HT-29 (cell line): ENCODE measurements around the gene C18orf32. TPM values are rescaled to one million over a fixed set of nuclear protein-coding genes. Genes with fewer than 3 reads are reported as not detected.
"Not testable (repeated sequence)": the region's sequence is repeated elsewhere in the genome, so short reads cannot be mapped to it uniquely, and the experiment has no call there.

Source experiments
- DNase-seq: peaks from one replicate; pipeline ENCODE4 v3.0.0-alpha.2; 2015; ENCODE audit warnings: low spot score
- total RNA-seq: library from RNA; depleted of rRNA; stranded (reverse); fragments of >200 nt; shearing (Covaris generic); gene quantifications from 2 replicates; pipeline ENCODE4 v1.2.3, GENCODE V29; 2014

The C18orf32 gene
- total RNA-seq, 1 experiment from 2014 or later = 7.1 TPM

DNA sequence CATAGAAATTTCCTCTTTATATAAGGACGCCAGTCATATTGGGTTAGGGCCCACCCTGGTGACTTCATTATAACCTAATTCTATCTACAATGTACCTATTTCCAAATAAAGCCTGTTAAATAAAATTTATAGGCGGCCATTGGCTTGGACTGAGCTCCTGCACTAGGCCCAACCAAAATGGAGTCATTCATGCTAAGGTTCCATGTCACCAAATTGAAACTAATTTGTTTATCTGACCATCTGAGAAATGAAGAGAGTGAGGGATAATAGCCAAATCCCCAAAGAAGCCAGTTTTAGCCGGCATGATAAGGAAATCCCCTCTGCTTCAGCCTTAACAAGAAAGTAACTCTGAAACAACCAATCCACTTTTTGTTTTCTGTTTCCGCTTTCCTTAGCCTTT, 19.4 kb downstream of the C18orf32 start:
- DNase-seq = no peak

DNA sequence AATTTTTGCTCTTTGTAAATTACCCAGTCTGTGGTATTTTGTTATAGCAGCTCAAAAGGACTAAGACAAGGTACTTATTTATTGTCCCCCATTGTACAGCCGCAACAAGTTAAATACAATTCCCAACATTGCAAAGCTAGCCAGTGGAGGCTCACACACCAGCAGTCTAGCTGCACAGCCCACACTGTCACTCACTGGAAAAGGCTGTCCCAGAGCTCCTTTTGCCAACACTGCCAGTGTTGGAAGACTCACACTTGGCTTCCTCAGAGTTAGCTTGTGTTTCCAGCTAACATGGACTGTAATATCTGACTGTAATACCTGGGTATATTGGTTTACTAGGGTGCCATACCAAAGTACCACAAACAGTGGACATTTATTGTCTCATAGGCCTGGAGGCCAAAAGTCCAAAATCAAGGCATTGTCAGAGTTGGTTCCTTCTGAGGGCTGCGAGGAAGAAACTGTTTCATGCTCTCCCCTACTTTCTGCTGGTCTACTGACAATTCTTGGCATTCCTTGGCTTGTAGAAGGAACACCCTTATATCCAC, 19.9 kb downstream of the C18orf32 start:
- no peak for DNase-seq

DNA sequence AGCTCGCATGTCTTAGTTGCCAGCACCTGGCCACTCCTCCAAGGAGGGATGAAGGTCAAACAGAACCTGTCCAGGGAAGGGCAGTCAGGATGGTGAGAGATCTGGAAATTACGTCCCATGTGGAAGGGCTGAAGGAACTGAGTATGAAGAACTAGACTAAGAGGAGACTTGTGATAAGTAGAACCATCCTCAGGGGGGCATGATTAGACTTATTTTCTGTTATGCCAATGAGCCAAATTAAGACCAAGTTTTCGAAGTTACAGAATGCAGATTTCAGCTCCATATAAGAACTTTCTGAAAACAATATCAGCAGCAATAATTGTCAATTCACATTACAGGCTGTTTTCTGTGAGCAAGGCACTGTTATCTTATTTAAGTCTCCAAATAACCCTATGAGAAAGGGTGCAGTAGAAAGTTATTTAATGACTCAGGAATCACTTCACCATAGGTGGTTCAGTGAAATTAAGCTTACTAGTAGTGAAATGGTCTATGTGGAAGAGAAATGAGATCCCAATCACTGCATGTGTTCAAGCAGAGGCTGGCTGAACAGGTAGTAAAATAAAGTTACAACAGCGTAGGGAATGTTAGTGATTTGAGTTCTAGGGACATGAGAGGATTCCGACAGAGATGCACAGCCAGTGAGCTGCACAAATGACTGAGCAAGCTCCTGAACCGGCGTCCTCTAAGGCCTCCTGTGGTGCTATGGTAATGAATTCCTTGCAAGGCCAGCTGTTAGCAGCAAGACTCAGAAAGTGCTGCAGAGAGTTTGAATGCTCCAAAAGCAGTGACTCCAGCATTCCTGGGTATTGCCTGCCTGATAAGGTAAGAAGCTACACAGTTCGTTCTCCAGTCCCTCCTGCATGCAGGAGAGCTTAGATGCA, 22.1 kb downstream of the C18orf32 start:
- no peak for DNase-seq

DNA sequence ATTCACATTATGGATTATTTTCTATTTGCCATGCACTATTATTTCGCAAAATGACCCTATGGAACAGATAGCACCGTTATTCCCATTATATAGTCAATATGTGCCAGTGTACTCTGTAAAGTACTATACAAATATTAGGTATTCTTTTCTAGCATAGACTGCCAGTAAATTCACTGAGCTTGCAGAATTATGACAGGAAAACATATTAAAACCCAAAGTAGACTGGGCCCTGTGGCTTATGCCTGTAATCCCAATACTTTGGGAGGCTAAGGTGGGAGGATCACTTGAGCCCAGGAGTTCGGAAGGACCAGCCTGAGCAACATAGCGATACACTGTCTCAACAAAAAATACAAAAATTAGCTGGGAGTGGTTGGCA, 25.4 kb downstream of the C18orf32 start:
- no peak for DNase-seq

DNA sequence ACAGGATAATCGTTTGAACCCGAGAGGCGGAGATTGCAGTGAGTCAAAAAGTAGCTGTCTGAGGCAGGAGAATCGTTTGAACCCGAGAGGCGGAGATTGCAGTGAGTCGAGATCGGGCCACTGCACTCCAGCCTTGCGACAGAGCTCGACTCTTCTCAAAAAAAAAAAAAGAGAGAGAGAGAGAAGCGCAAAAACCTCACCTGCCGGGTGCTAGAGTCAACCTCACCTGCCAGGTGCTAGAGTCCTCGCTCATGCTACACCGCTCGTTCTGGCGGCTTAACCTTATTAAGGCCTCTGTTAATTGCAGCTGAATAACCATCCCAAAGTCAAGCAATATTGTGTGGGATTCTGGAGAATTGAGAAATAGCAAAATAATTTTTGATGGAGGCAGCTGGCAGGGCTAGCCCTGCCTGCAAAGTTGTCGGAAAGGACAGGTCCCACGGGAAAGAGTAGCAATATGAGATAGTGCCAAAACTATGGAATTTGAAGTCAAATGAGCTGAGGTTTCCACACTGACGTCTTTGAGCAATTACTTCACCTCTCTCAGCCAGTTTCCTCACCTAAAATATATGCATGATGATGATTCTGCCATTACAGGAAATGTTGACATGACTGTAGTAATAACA, 25.9 kb downstream of the C18orf32 start:
- DNase-seq = no peak

DNA sequence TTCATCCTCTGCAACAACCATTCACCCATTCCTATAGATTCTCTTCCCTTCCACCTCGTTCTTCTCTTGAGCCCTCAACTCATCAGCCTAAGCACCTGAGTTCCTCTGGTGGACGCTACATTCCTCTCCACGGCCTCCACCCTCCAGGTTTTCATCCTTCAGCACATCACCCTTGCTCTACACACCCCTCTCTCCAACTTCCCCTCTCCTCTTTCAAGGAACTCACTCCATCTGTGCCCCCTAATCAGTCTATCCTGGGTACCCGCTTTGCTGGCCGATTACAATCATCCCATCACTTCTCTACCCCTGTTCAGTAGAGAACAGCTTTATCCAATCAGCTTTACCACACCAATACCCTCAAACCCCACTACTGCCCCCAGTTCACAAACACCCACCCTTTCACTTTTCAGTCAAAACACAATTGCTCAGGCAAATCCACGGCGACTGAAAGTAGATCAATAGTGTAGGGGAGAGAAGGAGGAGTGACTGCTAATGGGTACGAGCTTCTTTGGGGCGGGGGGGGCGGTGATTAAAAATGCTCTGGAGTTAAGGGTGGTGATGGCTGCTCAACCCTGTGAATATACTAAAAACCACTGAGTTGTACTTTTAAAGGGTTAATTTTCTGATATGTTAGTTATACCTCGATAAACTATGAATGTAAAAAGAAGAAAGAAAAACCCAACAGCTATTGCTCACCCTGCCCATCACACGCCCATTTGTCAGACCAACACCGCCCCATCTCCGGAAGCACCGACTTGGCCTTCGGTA, 27.4 kb downstream of the C18orf32 start:
- DNase-seq = no peak

DNA sequence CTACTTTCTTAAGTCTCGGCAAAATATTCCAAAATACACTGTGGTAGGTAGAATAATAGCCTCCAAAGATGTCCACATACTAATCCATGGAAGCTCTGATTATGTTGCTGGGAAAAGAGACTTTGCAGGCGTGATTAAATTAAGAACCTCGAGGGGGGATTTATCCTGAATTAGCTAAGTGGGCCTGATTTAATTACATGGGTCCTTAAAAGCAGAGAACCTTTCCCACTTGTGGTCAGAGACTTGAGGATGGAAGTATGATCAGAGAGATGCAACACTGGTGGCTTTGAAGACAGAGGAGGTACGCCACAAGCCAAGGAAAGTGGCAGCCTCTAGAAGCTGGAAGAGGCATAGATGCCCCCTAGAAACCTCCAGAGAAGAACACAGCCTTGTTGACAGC, 29.4 kb downstream of the C18orf32 start:
- no peak for DNase-seq

DNA sequence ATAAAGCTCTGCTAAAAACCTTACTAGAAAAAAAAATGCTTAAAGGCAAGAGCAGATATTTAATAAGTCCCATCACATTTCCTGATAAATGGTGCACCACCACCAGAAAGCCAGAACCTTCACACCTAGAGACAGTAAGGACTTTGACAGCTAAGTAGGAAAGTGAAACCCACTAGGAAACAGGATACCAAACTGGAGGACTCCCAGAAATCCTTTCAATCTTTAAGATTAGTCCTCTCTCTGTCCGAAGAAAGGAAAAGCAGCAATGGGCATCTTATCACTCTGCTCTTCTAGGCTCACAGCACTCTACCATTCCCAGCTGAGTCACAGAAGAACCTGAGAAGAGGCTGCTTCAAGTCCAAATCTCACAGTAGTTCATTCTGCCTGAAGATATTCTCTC, 30.2 kb downstream of the C18orf32 start:
- DNase-seq = no peak

DNA sequence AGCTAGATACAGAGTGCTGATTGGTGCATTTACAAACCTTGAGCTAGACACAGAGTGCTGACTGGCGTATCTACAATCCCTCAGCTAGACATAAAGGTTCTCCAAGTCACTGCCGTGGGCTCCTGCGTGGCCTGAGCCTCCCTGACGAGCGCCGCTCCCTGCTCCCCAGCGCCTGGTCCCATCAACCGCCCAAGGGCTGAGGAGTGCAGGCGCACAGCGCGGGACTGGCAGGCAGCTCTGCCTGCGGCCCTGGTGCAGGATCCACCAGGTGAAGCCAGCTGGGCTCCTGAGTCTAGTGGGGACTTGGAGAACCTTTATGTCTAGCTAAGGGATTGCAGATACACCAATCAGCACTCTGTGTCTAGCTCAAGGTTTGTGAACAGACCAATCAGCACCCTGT, 34.5 kb downstream of the C18orf32 start:
- not testable (repeated sequence) for DNase-seq

DNA sequence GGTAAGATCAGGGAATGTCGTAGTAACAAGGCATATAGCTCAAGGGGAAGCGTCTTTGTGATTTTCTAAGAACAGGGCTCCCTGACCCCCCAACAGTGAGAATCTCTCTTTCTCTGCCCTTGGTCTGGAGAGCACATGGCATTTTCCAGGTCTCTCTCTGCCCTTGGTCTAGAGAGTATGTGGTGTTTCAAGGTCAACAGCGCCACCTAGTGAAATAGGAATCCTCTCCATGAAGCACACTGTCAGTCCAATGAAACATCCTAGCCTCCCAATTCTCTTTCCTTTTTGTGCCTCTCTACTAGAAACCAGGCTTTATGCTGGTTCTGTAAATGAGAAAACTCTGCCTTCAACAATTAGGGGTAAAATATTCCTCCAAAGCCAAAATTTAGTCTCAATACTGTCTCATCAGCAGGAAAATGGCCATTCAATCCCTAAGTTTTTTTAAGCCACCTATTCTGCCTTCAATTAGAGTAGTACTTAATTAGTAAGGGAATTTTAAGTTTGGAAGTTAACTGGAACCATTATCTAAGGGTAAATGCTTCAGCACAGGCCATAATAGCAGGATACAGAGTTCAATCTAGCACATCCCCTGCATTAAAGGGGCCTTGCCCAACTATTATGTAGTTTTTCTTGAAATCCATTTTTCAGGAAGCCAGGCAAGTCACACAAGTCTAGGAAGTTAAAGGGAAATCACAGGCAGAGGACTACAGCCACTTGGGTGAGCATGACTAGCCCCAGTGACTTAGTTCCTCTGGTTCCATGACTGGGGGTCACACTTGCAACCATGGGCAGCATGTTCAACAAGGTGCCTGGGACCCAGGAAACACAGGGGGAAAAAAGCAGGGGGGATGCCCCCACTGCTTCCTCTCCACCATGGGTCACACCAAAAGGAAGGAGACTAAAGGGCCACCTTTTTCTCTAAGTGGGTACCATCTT, 39.0 kb downstream of the C18orf32 start:
- DNase-seq = peak; percentile 82

DNA sequence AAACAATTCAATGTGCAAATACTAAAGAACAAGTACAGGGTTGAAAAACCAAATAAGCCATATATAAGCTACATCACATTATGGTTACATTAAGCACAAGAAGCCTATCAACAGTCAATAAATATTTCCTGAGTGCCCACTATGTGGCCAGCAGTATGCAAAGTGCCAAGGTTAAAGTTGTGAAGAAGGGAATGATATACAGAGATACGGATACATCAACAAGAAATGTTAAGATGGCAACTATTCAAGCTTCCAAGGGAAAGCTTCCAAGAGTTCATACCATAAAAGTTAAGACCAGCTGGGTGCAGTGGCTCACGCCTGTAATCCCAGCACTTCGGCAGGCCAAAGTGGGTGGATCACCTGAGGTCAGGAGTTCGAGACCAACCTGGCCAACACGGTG, 40.6 kb downstream of the C18orf32 start:
- no peak for DNase-seq

DNA sequence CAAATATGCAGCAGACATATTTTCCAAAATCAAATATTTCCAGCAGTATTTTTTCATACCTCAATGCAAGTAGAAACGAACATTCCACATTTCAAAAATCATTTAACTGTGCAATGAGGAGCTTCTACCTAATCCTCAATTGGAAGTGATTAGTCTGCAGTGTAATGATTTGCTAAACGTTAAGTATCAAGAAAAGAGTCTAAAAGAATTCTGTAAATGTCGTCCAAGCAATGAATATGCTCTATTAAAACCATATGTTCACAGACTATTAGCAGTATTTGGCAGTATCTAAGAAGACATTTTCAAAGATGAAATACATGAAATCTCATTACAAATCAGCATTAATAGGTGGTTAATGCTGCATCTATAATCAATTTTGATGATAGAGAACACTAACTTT, 42.5 kb downstream of the C18orf32 start:
- DNase-seq = no peak

DNA sequence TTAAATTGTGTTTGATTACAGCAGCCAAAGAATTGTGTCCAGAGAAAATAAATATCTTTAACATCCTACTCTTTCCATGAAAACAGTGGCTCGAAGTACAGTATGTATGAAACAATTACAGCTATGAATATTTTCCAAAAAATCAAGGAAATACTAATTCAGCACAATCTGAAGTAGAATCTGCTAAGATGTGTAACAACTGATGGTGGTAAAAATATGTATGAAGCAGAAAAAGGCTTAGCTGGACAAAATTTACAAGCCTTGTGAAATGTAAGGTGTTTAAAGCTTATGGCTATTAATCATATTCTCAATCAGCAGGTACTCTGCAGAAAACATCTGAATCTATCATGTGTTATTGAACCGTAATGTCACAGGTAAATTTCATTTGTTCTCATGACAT, 43.2 kb downstream of the C18orf32 start:
- no peak for DNase-seq

DNA sequence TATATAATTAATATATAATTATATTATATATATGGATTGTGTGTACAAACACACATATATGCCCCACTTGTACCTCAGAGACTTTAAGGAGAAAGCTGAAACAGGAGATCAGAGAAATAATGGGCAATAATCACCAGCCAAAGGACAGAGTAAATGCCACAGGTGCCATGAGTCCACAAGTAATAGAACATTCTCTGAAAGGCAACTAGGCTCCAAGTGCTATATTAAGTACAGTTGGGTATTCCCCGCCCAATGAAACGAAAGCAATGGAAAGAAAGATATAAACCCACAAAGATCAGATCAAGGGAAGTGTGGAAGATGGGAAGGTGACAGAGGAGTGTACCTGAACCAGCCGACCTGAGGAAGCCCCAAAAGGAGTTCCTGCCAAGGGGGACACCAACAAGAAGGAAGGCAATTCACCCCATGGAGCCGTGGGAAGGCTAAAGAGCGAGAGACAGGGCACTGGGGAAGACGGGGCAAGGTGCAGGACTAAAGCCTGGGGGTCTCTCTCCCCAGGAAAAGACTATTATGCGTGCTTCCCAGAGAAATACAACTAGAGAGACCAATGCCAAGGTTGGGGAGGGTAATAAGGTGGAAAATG, 45.6 kb downstream of the C18orf32 start:
- no peak for DNase-seq

DNA sequence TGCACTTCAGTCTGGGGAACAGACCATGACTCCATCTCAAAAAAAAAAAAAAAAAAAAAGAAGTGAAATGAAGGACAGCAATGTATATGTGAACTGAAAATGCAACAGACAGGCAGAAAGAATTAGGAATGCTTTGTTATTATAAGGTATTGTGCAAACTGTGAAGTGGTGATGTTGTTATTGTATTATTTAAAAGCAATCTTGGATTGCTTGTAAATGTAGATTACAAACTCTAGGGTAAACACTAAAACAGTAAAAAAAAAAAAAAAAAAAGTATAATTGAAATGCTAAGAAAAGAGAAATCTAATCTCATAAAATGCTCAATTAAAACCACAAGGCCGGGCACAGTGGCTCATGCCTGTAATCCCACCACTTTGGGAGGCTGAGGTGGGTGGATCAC, 51.9 kb downstream of the C18orf32 start:
- no peak for DNase-seq

DNA sequence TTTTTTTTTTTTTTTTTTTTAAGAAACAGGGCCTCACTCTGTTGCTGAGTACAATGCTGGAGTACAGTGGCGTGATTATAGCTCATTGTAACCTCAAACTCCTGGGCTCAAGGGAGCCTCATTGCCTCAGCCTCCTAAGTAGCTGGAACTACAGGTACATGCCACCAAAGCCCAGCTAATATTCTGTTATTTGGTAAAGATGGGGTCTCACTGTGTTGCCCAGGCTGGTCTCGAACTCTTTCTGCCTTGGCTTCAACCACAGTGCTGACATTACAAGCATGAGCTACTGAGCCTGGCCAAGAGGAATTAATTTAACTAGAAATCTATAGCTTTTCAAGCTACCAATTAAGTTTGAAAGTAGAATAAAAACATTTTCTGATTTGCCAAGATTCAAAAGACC, 54.4 kb downstream of the C18orf32 start:
- DNase-seq = no peak

DNA sequence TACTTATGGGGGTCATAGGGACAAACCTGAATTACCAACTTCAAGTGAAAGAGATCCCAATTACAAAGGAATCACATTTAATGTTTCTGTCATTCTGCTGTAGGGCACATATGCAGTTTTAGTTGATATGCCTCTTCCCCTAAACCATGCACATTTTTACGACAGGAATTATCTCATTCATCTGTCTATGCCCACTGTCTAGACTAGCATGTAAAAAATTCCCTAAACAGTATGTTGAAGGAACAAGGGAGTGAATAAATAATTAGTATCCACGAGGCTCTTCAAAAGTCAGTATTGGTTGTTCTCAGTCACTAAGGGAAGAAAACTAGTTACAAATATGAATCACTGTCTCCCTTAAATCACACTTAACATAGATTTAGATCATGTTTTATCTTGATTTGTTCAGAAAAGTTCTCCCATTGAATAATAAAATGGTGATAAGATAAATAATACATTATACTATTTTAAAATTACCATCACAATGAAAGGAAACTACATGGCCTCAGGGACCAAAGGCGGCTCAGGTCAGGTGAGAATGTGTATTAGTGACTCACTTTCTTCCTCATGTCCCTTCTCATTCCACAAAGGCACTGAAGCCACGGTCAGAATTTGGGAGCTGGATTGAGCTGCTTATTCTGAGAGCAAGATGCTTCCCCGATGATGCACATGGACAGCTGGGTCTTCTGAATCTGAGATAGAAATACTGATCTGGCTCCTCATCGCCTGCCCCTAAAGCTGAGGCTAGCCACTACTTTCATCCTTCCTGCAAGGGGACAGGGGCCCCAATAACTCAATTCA, 55.7 kb downstream of the C18orf32 start:
- no peak for DNase-seq
